Breast epithelium (tissue), 4 donors: ENCODE measurements around the gene GPR37. TPM values are rescaled to one million over a fixed set of nuclear protein-coding genes. Genes with fewer than 3 reads are reported as not detected.

ENCODE experiments used
- DNase-seq, 2 donors: peaks; one replicate each; pipeline ENCODE4 v3.0.0-alpha.2; 2019; ENCODE audit warnings: low spot score in 2 of 2
- H3K27ac ChIP-seq, 2 donors: fragments of 200-600 bp; sonication (generic) in 1 of 2; one replicate each; pipeline ENCODE4 v1.5.1; 2016 to 2019; ENCODE audit warnings: mild to moderate bottlenecking in 1 of 2
- H3K27me3 ChIP-seq, 2 donors: fragments of 200-600 bp; sonication (generic) in 1 of 2; one replicate each; pipeline versions ENCODE4 v1.5.1 to v1.6.0; 2017 to 2019; ENCODE audit warnings: control low read depth in 1 of 2, mild to moderate bottlenecking in 1 of 2
- H3K36me3 ChIP-seq: fragments of 200-600 bp; one replicate; pipeline ENCODE4 v1.5.1; 2019
- H3K4me1 ChIP-seq, 2 donors: fragments of 200-600 bp; sonication (generic); one replicate each; pipeline ENCODE4 v1.5.1; 2016 to 2019; ENCODE audit warnings: control low read depth in 1 of 2
- H3K4me3 ChIP-seq, 3 donors: fragments of 200-600 bp; sonication (generic); 1 replicate in 2 of 3; 2 replicates in 1 of 3; pipeline ENCODE4 v1.5.1; 2016 to 2019; ENCODE audit warnings: mild to moderate bottlenecking in 3 of 3, moderate library complexity in 2 of 3
- H3K9me3 ChIP-seq, 2 donors: fragments of 200-600 bp; sonication (generic) in 1 of 2; one replicate each; pipeline ENCODE4 v1.5.1; 2016 to 2019; ENCODE audit warnings: control low read depth in 1 of 2
- POLR2A ChIP-seq: fragments of 450-650 bp; IDR thresholded peaks from one replicate; pipeline ENCODE4 v1.6.1; 2016; ENCODE audit warnings: antibody characterized with exemption, mild to moderate bottlenecking, moderate library complexity
- POLR2AphosphoS5 ChIP-seq, 3 donors: sonication (generic); formaldehyde crosslinking; IDR thresholded peaks; one replicate each; pipeline ENCODE4 v1.6.1; 2017; ENCODE audit warnings: antibody characterized with exemption in 3 of 3
- intact Hi-C: fragments of 100-400 bp; cut with DNase I; formaldehyde crosslinking; loops from one replicate; pipeline ENCODE4 v1.15.1; 2023; ENCODE audit warnings: low total_unique reads
- total RNA-seq, 3 donors: library from RNA; depleted of rRNA; stranded (reverse); fragments of >200 nt; gene quantifications; one replicate each; pipeline ENCODE4 v1.1.0, GENCODE V29; 2016
- TF ChIP-seq, protein P1 (sequence below), 3 donors: fragments of 450-650 bp; IDR thresholded peaks; one replicate each; pipeline ENCODE4 v1.5.1; 2016 to 2017; ENCODE audit warnings: antibody characterized with exemption in 3 of 3, mild to moderate bottlenecking in 3 of 3, moderate library complexity in 3 of 3

The GPR37 gene
- total RNA-seq, 3 donors from 2014 or later, result 0.32 to 3.2 (median 0.98) TPM

DNA sequence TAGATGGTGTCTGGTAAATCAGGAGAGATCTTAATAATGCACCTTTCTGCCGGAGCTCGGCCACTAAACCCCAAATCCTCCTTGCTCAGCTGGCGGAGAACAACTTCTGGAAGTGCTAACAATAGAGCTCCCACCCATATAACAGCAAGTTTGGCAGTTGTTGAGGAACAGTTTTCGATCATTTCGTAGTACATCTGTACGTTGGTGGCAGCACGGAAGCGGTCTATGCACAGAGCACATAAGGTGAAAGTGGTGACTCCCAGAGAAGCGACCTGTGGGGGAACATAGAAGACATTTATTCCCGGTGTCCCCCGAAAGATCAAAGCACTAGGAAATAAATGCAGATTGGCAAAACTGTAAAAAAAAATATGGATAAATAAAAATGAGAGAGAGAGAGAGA lies 18.5 kb downstream of the GPR37 start:
- H3K27ac ChIP-seq, result no peak overlapping the region
- no peaks in the 10 kb centered on the region for H3K4me1 ChIP-seq
- TF ChIP-seq POLR2A (no peak), POLR2AphosphoS5 (IDR thresholded peaks at IDR 0.05) (no peak)
- TF ChIP-seq, protein P1, sequence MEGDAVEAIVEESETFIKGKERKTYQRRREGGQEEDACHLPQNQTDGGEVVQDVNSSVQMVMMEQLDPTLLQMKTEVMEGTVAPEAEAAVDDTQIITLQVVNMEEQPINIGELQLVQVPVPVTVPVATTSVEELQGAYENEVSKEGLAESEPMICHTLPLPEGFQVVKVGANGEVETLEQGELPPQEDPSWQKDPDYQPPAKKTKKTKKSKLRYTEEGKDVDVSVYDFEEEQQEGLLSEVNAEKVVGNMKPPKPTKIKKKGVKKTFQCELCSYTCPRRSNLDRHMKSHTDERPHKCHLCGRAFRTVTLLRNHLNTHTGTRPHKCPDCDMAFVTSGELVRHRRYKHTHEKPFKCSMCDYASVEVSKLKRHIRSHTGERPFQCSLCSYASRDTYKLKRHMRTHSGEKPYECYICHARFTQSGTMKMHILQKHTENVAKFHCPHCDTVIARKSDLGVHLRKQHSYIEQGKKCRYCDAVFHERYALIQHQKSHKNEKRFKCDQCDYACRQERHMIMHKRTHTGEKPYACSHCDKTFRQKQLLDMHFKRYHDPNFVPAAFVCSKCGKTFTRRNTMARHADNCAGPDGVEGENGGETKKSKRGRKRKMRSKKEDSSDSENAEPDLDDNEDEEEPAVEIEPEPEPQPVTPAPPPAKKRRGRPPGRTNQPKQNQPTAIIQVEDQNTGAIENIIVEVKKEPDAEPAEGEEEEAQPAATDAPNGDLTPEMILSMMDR (IDR thresholded peaks at IDR 0.05), result no peak
- no peaks in the 10 kb centered on the region for H3K36me3 ChIP-seq
- no peaks in the 10 kb centered on the region for H3K9me3 ChIP-seq
- intact Hi-C loops, result no loop called here
- H3K4me3 ChIP-seq, result no peak overlapping the region
- H3K27me3 ChIP-seq, result no peaks in the 10 kb centered on the region
- no peak for DNase-seq

DNA sequence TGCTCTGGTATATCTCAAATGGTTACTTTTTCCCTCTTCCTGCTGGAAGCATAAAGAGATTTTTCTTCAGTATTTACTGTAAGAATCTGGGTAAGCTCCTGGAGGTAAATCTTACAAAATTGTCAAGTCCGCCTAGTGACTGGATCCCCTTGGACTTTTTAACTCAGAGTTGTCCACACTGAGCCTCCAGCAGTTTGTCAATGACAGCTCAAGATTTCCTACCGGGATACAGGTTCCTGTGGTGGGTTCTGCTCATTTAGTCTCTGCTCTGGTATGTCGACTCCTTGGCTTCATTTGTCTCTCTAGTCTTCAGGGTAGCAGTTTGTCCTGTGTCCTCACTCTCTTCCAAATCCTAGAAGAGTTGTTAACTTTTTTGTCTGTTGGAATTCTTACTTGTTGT lies 27.0 kb downstream of the GPR37 start:
- DNase-seq, result no peak
- intact Hi-C loops, result no loop called here

DNA sequence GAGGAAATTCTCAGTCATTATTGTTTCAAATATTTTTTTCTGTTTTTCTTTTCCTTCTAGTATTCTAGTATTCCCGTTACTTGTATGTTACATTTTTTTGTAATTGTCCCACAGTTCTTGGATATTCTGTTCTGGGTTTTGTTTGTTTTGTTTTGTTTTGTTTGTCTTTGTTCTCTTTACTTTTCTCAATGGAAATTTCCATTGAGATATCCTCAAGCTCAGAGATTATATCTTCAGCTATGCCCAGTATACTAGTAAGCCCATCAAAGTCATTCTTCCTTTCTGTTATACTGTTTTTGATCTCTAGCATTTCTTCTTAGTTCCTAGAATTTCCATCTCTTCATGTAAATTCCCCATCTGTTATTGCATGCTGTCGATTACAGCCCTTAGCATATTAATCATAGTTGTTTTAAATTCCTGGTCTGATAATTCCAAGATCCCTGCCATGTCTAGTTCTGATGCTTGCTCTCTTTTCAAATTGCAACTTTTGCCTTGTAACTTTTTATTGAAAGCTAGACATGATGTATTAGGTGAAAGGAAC lies 27.8 kb downstream of the GPR37 start:
- intact Hi-C loops, result no loop called here
- Histone ChIP-seq H3K9me3 (no peaks in the 10 kb centered on the region), H3K36me3 (no peaks in the 10 kb centered on the region), H3K27me3 (no peaks in the 10 kb centered on the region), H3K4me1 (no peaks in the 10 kb centered on the region), H3K27ac (no peak overlapping the region), H3K4me3 (no peak overlapping the region)
- DNase-seq, result no peak
- TF ChIP-seq, protein P1 (IDR thresholded peaks at IDR 0.05), result no peak
- TF ChIP-seq POLR2A (no peak), POLR2AphosphoS5 (IDR thresholded peaks at IDR 0.05) (no peak)

More for the DNA sequence above, 27.0 kb downstream of the GPR37 start:
- Histone ChIP-seq H3K36me3 (no peaks in the 10 kb centered on the region), H3K27me3 (no peaks in the 10 kb centered on the region), H3K4me1 (no peaks in the 10 kb centered on the region), H3K9me3 (no peaks in the 10 kb centered on the region), H3K27ac (no peak overlapping the region), H3K4me3 (no peak overlapping the region)
- TF ChIP-seq POLR2A, result no peak
- TF ChIP-seq, protein P1 (IDR thresholded peaks at IDR 0.05), result no peak

DNA sequence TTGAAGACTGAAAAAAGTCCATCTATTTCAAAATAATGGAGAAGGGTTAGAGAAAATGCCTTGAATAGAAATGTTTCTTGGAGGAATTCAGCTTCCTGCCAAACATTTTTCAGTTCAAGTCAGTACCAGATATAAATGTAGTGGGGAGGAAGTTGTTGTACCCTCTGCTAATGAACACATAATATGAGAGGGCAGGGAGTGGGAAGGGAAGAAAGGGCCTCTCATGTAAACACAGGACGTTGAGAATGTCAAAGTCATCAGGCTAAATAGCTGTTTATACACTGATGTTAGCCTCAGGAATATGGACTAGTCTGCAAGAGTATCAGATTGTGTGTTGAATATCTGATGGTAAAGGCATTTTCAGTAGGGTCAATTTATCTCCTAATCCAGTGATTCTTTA lies 37.0 kb downstream of the GPR37 start:
- DNase-seq, result no peak
- Histone ChIP-seq H3K4me3 (no peak overlapping the region), H3K27me3 (no peaks in the 10 kb centered on the region), H3K36me3 (no peaks in the 10 kb centered on the region), H3K9me3 (no peaks in the 10 kb centered on the region), H3K27ac (no peak overlapping the region), H3K4me1 (no peaks in the 10 kb centered on the region)
- TF ChIP-seq POLR2A, result no peak
- TF ChIP-seq, protein P1 (IDR thresholded peaks at IDR 0.05), result no peak
- no peak for TF ChIP-seq POLR2AphosphoS5 (IDR thresholded peaks at IDR 0.05)
- intact Hi-C loops, result no loop called here

DNA sequence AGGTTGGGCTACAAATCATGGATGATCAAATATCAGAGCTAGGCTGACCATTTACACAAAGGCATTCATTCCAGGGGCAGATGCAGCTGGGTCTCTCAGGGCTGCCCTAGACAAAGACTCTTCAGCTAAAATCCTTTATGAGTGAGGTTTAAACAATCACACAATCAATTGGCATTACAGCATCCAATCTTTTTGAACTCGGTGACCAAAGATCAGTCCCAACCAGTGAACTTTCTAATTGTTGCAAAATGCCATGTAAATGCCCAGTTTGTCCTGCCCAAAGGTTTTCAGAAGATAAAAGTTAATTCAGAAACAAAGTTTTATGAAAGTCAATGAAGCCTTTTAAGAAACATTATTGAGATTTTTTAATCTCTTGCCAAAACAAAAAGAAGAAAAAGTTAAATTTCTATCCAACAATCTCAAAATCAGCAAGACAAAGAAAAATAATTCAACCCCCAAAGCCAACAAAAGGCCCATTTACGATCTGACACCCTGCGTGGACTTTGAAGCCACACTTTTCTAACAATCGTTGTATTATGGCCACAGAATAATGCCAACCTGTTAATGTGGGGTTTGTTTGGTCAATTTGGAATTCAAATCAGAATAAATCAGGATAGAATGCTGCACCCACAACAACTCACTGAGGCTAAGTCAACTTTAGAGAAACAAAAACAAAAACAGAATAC lies 40.9 kb downstream of the GPR37 start:
- Histone ChIP-seq H3K9me3 (no peaks in the 10 kb centered on the region), H3K4me3 (no peak overlapping the region), H3K36me3 (no peaks in the 10 kb centered on the region), H3K27ac (no peak overlapping the region), H3K27me3 (no peaks in the 10 kb centered on the region), H3K4me1 (no peaks in the 10 kb centered on the region)
- intact Hi-C loops, result no loop called here
- TF ChIP-seq, protein P1 (IDR thresholded peaks at IDR 0.05), result no peak
- no peak for TF ChIP-seq POLR2AphosphoS5 (IDR thresholded peaks at IDR 0.05)
- TF ChIP-seq POLR2A, result no peak
- DNase-seq, result no peak
